HepG2 (cell line): Measurements from ENCODE around the gene SELENOS. TPM values are rescaled to one million over a fixed set of nuclear protein-coding genes. Genes with fewer than 3 reads are reported as not detected.

ENCODE experiments used
- ATAC-seq: fragments of 200-7000 bp; cut with Tn5 transposase; 3 replicates; pipeline ENCODE4 v1.9.1; 2020; ENCODE audit warnings: mild to moderate bottlenecking, moderate library complexity
- BruUV-seq: library from RNA; stranded (reverse); fragments of 400-500 nt; replicated peaks from 2 replicates; lab custom pipeline; 2021; lab: Mats Ljungman, UMichigan
- CTCF ChIA-PET: fragments of 300-600 bp; formaldehyde crosslinking; extraction: SDS; loops from one replicate; lab custom pipeline; 2021; ENCODE audit warnings: low total read pairs, inconsistent platforms, low intra/inter-chr PET ratio; lab: Yijun Ruan, JAX
- POLR2A ChIA-PET: fragments of 350-600 bp; sonication (Branson Sonifier 250); formaldehyde crosslinking; loops from one replicate; lab custom pipeline; 2020; ENCODE audit warnings: antibody characterized with exemption, inconsistent platforms; lab: Yijun Ruan, JAX
- DNase-seq: peaks from one replicate; pipeline ENCODE4 v3.0.0-alpha.2; 2015; ENCODE audit warnings: low spot score
- FAIRE-seq: peaks from 3 replicates; lab custom pipeline; 2011; peaks lifted over from hg19 to GRCh38; lab: Jason Lieb, UNC
- H2AFZ ChIP-seq: one replicate; pipeline ENCODE4 v1.6.1; 2011; ENCODE audit warnings: low read length, inconsistent platforms
- H3K27ac ChIP-seq: fragments of 300-600 bp; 3 replicates; pipeline ENCODE4 v1.8.0; 2011; ENCODE audit warnings: mixed run types, mild to moderate bottlenecking, mixed read lengths, low read length, inconsistent platforms; ENCODE audit not compliant: insufficient read depth; ENCODE audit errors: extremely low read length
- H3K27me3 ChIP-seq, 2 experiments: fragments of 200-600 bp in 1 of 2; 2 replicates in 1 of 2; 3 replicates in 1 of 2; pipeline versions ENCODE4 v1.6.0 to v1.8.0; 2011; ENCODE audit warnings: low read length in 2 of 2, mild to moderate bottlenecking in 2 of 2, moderate library complexity in 2 of 2, inconsistent platforms in 1 of 2; ENCODE audit not compliant: insufficient read depth in 2 of 2, control insufficient read depth in 1 of 2
- H3K36me3 ChIP-seq, 2 experiments: fragments of 200-600 bp in 1 of 2; replicated peaks in 1 of 2; 2 replicates in 1 of 2; 3 replicates in 1 of 2; pipeline versions ENCODE4 v1.5.1 to v1.8.0; 2011; ENCODE audit warnings: low read length in 2 of 2, inconsistent platforms in 1 of 2; ENCODE audit not compliant: insufficient read depth in 2 of 2, control insufficient read depth in 1 of 2
- H3K4me1 ChIP-seq: 2 replicates; pipeline ENCODE4 v1.5.1; 2012; ENCODE audit warnings: low read length, inconsistent platforms; ENCODE audit not compliant: insufficient read depth
- H3K4me2 ChIP-seq: 2 replicates; pipeline ENCODE4 v1.6.0; 2011; ENCODE audit warnings: low read depth, low read length, inconsistent platforms
- H3K4me3 ChIP-seq, 3 experiments: fragments of 200-600 bp in 1 of 3; sonication (generic), shearing (Covaris generic) in 1 of 3; replicated peaks in 1 of 3; 2 replicates each; pipeline ENCODE4 v1.5.1; 2011 to 2016; ENCODE audit warnings: low read length in 3 of 3, inconsistent platforms in 2 of 3, low read depth in 2 of 3, mild to moderate bottlenecking in 2 of 3, control low read depth in 1 of 3, mixed read lengths in 1 of 3; ENCODE audit not compliant: insufficient read depth in 1 of 3
- H3K79me2 ChIP-seq: one replicate; pipeline ENCODE4 v1.6.1; 2011; ENCODE audit warnings: low read length, inconsistent platforms; ENCODE audit not compliant: insufficient read depth
- H3K9ac ChIP-seq: 2 replicates; pipeline ENCODE4 v1.6.0; 2011; ENCODE audit warnings: mild to moderate bottlenecking, low read depth, low read length, inconsistent platforms; ENCODE audit not compliant: insufficient read depth
- H3K9me3 ChIP-seq: 2 replicates; pipeline ENCODE4 v1.5.1; 2012; ENCODE audit warnings: mild to moderate bottlenecking, low read length
- H4K20me1 ChIP-seq: 2 replicates; pipeline ENCODE4 v1.6.0; 2011; ENCODE audit warnings: inconsistent platforms, mild to moderate bottlenecking, low read length, moderate library complexity; ENCODE audit not compliant: insufficient read depth
- BCLAF1 ChIP-seq: fragments of 450-650 bp; IDR thresholded peaks from 2 replicates; pipeline ENCODE4 v1.6.1; 2017; ENCODE audit warnings: mild to moderate bottlenecking
- CEBPZ ChIP-seq: IDR thresholded peaks from 2 replicates; pipeline ENCODE4 v1.6.1; 2012; ENCODE audit warnings: low read length, improper control_type of control experiment
- GATAD1 ChIP-seq: IDR thresholded peaks from 2 replicates; pipeline ENCODE4 v1.6.1; 2016; ENCODE audit warnings: missing genetic modification reagents, missing compliant biosample characterization
- RAD21 ChIP-seq: fragments of 450-650 bp; formaldehyde crosslinking; IDR thresholded peaks from 2 replicates; pipeline ENCODE4 v1.5.0; 2020; ENCODE audit warnings: mild to moderate bottlenecking
- ZNF781 ChIP-seq: sonication (generic); formaldehyde crosslinking; IDR thresholded peaks from 2 replicates; pipeline ENCODE4 v1.5.1; 2020; ENCODE audit warnings: borderline replicate concordance, mild to moderate bottlenecking, missing genetic modification reagents; ENCODE audit errors: not compliant biosample characterization
- WGBS: methylation state at CpG from one replicate; pipeline ENCODE4 v1.1.6; 2017; ENCODE audit warnings: low lambda C conversion rate; 5-methylcytosine and 5-hydroxymethylcytosine counted together
- in situ Hi-C: cut with HindIII; loops from 2 replicates; pipeline ENCODE4 v1.10.0; 2017; ENCODE audit warnings: low pct_unique_long_range_greater_than_20kb; ENCODE audit not compliant: extremely low pct_ligation_motif_present
- intact Hi-C: fragments of 100-400 bp; cut with micrococcal nuclease; formaldehyde crosslinking; loops from one replicate; pipeline ENCODE4 v1.10.0; 2022; ENCODE audit not compliant: unreplicated experiment
- polyA plus RNA-seq, 8 experiments: library from polyadenylated mRNA; depleted of rRNA in 3 of 8; stranded (reverse) in 7 of 8; unstranded in 1 of 8; fragments of >200 nt; fragmentation: Illumina TruSeq in 4 of 8; extraction: Trizol in 4 of 8; gene quantifications; 2 replicates each; pipeline versions ENCODE4 v1.2.1 to v1.2.3, GENCODE V29; 2011 to 2016; ENCODE audit warnings: low read depth in 4 of 8, missing spikeins in 1 of 8, mixed read lengths in 1 of 8; ENCODE audit not compliant: insufficient read depth in 1 of 8
- total RNA-seq, 5 experiments: library from RNA; depleted of rRNA; stranded (reverse); fragments of >200 nt; fragmentation: Illumina TruSeq; extraction: Trizol; gene quantifications; 2 replicates each; pipeline ENCODE4 v1.2.3, GENCODE V29; 2016; ENCODE audit warnings: low read depth in 1 of 5
- TF ChIP-seq, protein P1 (sequence below): sonication (generic); formaldehyde crosslinking; IDR thresholded peaks from 2 replicates; pipeline ENCODE4 v1.4.0; 2020; ENCODE audit warnings: missing genetic modification reagents

The SELENOS gene
- total and polyA plus RNA-seq, 2 of the 13 experiments (the other 11 are each of a cell fraction or from before 2014, with no cell fraction given) = 63.0 to 66.1 TPM

DNA sequence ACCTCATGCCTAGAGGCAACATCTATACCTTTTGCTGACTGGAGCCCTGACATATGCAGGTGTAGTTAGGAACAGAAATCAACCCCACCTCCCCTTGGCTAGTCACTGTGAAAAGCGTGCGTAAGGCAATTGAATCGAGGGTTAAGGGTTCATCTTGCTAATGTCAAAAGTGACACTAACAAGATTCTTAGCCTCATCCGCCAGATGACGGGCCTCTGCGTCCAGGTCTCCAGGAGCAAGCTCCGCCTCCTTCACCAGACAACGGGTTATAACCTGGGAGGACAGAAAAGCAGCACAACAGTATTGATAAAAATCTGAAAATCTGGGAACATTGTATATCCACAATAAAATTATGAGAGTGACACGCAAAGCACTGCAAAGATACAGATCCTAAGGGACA is 4.7 kb downstream of the SELENOS start:
- Histone ChIP-seq H2AFZ (no peak overlapping the region), H3K4me2 (no peak overlapping the region), H4K20me1 (no peaks in the 10 kb centered on the region; the same call in 1 of the 2 replicates), H3K9me3 (no peaks in the 10 kb centered on the region), H3K9ac (no peak overlapping the region), H3K27me3 (no peaks in the 10 kb centered on the region; a peak in 1 of 5 replicates), H3K27ac (no peak overlapping the region), H3K36me3 (peaks cover 14 to 52% of the 10 kb centered on the region in 2 experiments), H3K79me2 (peaks cover 20% of the 10 kb centered on the region), H3K4me3 (no peak overlapping the region), H3K4me1 (peaks cover 14% of the 10 kb centered on the region)
- ChIA-PET CTCF (no interaction called here), POLR2A (no interaction called here)
- FAIRE-seq = no peak
- intact Hi-C loops = no loop called here
- BruUV-seq = no TSS peak
- no peak for DNase-seq
- ATAC-seq = no peak
- TF ChIP-seq RAD21 (CRISPR knock-in tag) (no peak), CEBPZ (no peak), GATAD1 (CRISPR knock-in tag) (no peak), ZNF781 (CRISPR knock-in tag) (no peak), BCLAF1 (no peak)
- TF ChIP-seq, protein P1, sequence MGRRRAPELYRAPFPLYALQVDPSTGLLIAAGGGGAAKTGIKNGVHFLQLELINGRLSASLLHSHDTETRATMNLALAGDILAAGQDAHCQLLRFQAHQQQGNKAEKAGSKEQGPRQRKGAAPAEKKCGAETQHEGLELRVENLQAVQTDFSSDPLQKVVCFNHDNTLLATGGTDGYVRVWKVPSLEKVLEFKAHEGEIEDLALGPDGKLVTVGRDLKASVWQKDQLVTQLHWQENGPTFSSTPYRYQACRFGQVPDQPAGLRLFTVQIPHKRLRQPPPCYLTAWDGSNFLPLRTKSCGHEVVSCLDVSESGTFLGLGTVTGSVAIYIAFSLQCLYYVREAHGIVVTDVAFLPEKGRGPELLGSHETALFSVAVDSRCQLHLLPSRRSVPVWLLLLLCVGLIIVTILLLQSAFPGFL (CRISPR knock-in tag) = no peak
- in situ Hi-C loops = loop anchor here (25.0 kb wide), 2 partner anchors 360 to 610 kb away; partner anchors contain the start of gene LRRK1
- 98% methylated on average over 9 of the region's 9 CpGs for WGBS
